AG08396 (cell line): Measurements from ENCODE around the gene INPPL1.
"Not testable (repeated sequence)": the region's sequence is repeated elsewhere in the genome, so short reads cannot be mapped to it uniquely, and the experiment has no call there.

ENCODE experiments used
- DNase-seq: peaks from one replicate; pipeline ENCODE4 v3.0.0; 2012; ENCODE audit warnings: low spot score, mixed read lengths

INPPL1 gene

GRCh38 chr11:72244361-72245262, 20.0 kb downstream of the INPPL1 start:
- DNase-seq, result peak; percentile 27

GRCh38 chr11:72245263-72245816, 20.8 kb downstream of the INPPL1 start:
- peak; percentile 7 for DNase-seq

DNA sequence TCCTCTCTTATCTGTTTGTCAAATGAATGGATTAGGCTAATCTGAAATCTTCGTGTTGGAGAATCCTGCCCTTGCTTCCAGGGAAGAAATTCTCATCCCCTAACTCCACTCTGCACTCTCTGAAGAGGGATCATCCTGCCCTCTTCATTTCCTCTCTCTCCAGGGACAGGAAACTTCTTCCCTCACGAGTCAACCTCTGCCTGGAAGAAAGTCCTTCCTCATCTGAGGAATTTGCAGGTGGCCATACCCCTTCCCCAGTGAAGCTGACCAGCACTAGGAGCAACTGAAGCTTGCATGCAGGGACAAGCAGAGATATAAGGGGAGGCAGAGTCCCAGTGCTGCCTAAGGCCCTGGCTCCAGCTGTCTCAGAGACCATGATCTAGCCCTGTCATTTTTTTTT, 23.0 kb downstream of the INPPL1 start:
- DNase-seq, result peak; percentile 5

- no peak for DNase-seq
Observed at GRCh38 chr11:72249961-72250360, 25.4 kb downstream of the INPPL1 start.

- DNase-seq, result no peak
Observed at GRCh38 chr11:72250661-72251464, 26.3 kb downstream of the INPPL1 start.

DNA sequence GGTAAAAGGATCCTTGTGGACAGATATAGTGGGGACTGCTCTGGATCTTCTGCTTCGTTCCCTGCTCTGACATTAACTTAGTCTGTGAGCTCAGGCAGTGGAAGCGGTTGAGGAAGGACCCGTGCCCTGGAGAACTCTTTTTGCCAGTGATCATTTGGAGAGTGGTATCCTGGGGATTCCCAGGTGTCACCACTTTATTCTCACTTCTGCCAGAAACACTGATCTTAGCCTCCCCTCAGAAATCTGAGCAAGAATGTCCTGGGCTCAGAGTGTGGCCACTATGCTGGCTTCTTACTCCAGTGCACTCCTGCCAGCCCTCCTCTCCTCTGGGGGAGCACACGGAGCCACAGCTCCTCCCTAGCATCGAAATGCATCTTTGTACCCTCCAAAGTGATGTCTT, 27.0 kb downstream of the INPPL1 start:
- DNase-seq, result no peak

- DNase-seq, result no peak
Observed at GRCh38 chr11:72253392-72253791, 28.8 kb downstream of the INPPL1 start.

DNA sequence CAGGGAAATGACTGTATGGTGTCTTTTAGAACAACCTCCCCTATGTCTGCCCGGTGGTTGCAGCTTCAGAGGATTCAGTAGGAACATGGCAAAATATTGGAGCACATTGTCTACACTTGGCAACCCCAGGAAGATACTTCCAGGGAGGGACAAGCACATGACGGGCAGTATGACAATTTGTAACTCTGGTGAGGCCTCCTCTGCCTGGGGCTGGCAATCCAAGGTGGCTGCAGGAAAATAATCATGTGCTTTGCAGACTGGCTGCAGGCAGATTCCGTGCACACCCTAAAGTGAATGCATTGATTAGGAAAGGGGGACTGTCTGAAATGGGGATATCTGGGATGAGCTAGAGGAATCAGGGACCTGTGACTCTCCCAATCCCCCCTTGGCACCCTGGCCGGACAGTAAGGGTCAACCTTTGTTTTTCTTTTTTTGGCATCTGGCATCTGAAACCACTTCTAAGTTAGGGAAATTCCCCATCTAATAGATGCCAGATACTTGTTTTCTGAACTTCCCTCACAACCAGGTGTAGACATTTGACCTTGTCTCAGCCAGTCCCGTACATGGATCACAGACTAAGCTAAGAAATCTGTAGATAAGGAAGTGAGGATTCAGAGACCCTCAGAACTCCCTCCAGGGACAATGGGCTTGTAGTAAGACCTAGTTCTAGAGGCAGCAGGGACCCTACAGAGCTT, 29.9 kb downstream of the INPPL1 start:
- DNase-seq, result no peak

GRCh38 chr11:72257570-72257969, 33.0 kb downstream of the INPPL1 start:
- no peak for DNase-seq

GRCh38 chr11:72259490-72259889, 34.9 kb downstream of the INPPL1 start:
- DNase-seq, result no peak

GRCh38 chr11:72260574-72260973, 36.0 kb downstream of the INPPL1 start:
- no peak for DNase-seq

DNA sequence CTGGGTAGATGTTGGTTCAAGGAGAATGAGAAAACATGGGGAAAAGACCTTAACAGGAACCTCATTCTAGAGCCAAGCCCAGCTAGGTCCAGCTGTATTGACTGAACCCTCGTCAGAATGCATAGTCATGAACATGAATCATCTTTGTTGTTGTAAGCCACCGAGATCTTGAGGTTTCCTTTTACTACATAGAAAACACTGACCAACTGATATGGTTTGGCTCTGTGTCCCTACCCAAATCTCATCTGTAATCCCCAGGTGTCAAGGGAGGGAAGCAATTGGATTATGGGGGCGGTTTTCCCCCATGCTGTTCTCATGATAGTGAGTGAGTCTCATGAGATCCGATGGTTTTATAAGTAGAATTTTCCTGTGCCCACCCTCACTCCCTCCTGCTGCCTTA, 38.8 kb downstream of the INPPL1 start:
- DNase-seq, result peak; percentile 45

GRCh38 chr11:72265951-72266350, 41.4 kb downstream of the INPPL1 start:
- no peak for DNase-seq

DNA sequence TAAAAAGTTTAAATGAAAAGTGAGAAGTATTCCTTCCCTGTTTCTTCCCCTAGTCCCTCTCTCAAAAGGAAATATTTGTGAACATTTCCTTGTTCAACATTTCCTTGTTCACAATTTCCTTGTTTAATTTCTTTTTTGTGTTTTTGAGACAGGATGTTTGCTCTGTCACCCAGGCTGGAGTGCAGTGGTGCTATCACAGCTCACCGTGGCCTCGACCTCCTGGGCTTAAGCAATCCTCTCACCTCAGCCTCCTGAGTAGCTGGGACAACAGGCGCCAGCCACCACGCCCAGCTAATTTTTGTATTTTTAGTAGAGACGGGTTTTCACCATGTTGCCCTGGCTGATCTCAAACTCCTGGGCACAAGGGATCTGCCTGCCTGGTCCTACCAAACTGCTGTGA, 42.4 kb downstream of the INPPL1 start:
- not testable (repeated sequence) for DNase-seq

- no peak for DNase-seq
Observed at GRCh38 chr11:72267956-72268617, 43.5 kb downstream of the INPPL1 start.

DNA sequence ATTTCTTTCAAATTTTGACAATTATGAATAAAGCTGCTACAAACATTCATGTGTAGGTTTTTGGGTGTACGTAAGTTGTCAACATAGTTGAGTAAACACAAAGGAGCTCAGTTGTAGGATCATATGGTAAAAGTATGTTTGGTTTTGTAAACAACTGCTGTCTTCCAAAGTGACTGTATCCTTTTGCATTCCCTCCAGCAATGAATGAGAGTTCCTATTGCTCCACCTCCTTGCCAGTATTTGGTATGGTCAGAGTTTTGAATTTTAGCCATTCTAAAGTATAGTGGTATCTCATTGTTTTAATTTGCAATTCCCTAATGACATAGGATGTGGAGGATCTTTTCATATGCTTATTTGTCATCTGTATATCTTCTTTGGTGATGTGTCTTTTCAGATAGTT, 47.4 kb downstream of the INPPL1 start:
- DNase-seq, result no peak

DNA sequence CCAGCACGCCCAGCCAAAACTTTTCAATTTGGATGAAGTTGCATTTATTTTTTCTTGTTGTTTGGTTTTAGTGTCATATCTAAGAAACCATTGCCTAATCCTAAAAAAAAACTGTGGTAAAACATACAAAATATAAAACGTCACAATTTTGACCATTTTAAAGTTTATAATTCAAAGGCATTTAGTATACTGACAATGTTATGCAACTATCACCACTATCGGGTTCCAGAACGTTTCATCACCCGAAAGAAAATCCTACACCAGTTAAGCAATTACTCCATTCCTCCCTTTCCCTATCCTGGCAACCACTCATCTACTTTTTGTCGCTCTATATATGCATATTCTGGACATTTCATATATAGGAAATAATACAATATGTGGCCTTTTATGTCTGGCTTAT, 49.9 kb downstream of the INPPL1 start:
- no peak for DNase-seq

GRCh38 chr11:72278905-72279304, 54.3 kb downstream of the INPPL1 start:
- no peak for DNase-seq

DNA sequence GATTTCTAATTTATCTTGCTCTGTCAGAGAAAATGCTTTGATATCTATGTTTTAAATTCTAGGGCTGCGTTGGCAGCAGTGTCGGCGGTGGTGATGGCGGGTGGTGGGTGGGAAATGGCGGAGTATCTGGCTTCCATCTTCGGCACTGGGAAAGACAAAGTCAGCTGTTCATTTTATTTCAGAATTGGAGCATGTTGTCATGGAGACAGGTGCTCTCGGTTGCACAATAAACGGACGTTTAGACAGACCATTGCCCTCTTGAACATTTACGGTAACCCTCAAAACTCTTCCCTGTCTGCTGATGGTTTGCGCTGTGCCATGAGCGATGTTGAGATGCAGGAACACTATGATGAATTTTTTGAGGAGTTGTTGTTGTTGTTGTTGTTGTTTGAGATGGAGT, 55.5 kb downstream of the INPPL1 start:
- no peak for DNase-seq

GRCh38 chr11:72280726-72281315, 56.3 kb downstream of the INPPL1 start:
- no peak for DNase-seq

DNA sequence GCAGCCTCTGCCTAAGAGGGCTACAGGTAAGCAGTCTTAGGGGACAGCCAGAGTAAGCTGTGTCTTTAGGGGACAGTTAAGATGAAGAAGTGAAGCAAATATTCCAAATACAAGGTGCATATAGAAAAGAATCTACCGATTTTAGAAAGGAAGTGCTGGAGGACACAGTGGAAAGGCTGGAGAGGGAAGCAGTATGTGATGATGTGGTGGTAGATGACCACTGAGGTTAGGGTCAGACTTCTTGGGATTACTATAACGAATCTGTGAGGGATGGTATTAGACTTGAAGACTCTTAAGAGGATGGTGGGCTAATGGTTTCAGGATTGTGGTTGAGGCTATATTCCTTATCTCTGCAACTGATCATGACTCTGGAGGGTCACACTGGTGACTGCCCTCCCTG, 59.4 kb downstream of the INPPL1 start:
- no peak for DNase-seq
